Erythroblast (primary cell): ENCODE data around the gene VMO1.

Experiments
- GATA1 ChIP-seq: IDR thresholded peaks from 2 replicates; pipeline ENCODE4 v1.6.1; 2011; ENCODE audit warnings: low read depth, mild to moderate bottlenecking, control low read depth, low read length, moderate library complexity
- POLR2A ChIP-seq: IDR thresholded peaks from 2 replicates; pipeline ENCODE4 v1.6.1; 2011; ENCODE audit warnings: mild to moderate bottlenecking, low read length

GRCh38 chr17:4742629-4743028, 43.5 kb downstream of the VMO1 start:
- TF ChIP-seq POLR2A (no peak), GATA1 (no peak)
